RWPE1 (cell line): ENCODE data around the gene FHL1.

Source experiments
- CTCF ChIA-PET: fragments of 350-600 bp; sonication (Branson Sonifier 250); formaldehyde crosslinking; extraction: SDS; loops from one replicate; lab custom pipeline; 2021; lab: Yijun Ruan, JAX
- POLR2A ChIA-PET: fragments of 400-600 bp; formaldehyde crosslinking; extraction: SDS; loops from one replicate; lab custom pipeline; 2020; ENCODE audit warnings: antibody characterized with exemption; ENCODE audit not compliant: low non-redundant PET; lab: Yijun Ruan, JAX
- DNase-seq: peaks from one replicate; pipeline ENCODE4 v3.0.0; 2012; ENCODE audit warnings: low spot score
- H3K27ac ChIP-seq: fragments of 450-650 bp; 2 replicates; pipeline ENCODE4 v1.5.1; 2017
- CTCF ChIP-seq: fragments of 450-650 bp; conservative IDR thresholded peaks from 2 replicates; pipeline ENCODE4 v1.5.1; 2017; ENCODE audit warnings: low read depth, mild to moderate bottlenecking

FHL1 gene

GRCh38 chrX:136259543-136259942 lies 112.2 kb downstream of the FHL1 start:
- TF ChIP-seq CTCF, result no peak
- ChIA-PET POLR2A (no interaction called here), CTCF (interaction anchor here (0.7 to 1.1 kb wide), 2 partner anchors 9 to 229 kb away, joined by 3 read pairs; no protein-coding TSS in a partner anchor)
- H3K27ac ChIP-seq, result no peak overlapping the region
- no peak for DNase-seq

GRCh38 chrX:136260776-136261175 lies 113.4 kb downstream of the FHL1 start:
- POLR2A ChIA-PET, result no interaction called here
- DNase-seq, result no peak
- no peak for TF ChIP-seq CTCF
- CTCF ChIA-PET, result no interaction called here
- H3K27ac ChIP-seq, result no peak overlapping the region
